ENCODE measurements around the gene FABP1.

Gene FABP1

GRCh38 chr2:88074854-88075292 is 53.0 kb downstream of the FABP1 start (continued):
- no peak for TF ChIP-seq ZNF433 (tag by site-specific recombination; IDR thresholded peaks at IDR 0.05; ENCODE audit: low read depth)
- TF ChIP-seq ZFHX2 (tag by site-specific recombination; conservative IDR thresholded peaks at IDR 0.05) = no peak
- TF ChIP-seq REPIN1 (tag by site-specific recombination; IDR thresholded peaks at IDR 0.05; ENCODE audit: low read depth) = no peak
- TF ChIP-seq ZNF624 (tag by site-specific recombination; IDR thresholded peaks at IDR 0.05) = no peak
- no peak for TF ChIP-seq ZNF48 (tag by site-specific recombination; IDR thresholded peaks at IDR 0.05)
- TF ChIP-seq, protein P1, sequence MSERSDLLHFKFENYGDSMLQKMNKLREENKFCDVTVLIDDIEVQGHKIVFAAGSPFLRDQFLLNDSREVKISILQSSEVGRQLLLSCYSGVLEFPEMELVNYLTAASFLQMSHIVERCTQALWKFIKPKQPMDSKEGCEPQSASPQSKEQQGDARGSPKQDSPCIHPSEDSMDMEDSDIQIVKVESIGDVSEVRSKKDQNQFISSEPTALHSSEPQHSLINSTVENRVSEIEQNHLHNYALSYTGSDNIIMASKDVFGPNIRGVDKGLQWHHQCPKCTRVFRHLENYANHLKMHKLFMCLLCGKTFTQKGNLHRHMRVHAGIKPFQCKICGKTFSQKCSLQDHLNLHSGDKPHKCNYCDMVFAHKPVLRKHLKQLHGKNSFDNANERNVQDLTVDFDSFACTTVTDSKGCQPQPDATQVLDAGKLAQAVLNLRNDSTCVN (tag by site-specific recombination; optimal IDR thresholded peaks at IDR 0.05) = no peak
- TF ChIP-seq ZNF280D (tag by site-specific recombination; IDR thresholded peaks at IDR 0.05) = no peak
- no peak for TF ChIP-seq ZNF692 (tag by site-specific recombination; IDR thresholded peaks at IDR 0.05)

- Histone ChIP-seq H3K27ac (ENCODE audit: extremely low read depth, low read depth, low read length) (no peak overlapping the region), H3K4me3 (ENCODE audit: low read depth, low read length) (no peak overlapping the region), H3K9me3 (ENCODE audit: control insufficient read depth, insufficient read depth, low read depth, low read length) (no peaks in the 10 kb centered on the region), H3K4me1 (ENCODE audit: control insufficient read depth, insufficient read depth, low read length) (no peaks in the 10 kb centered on the region), H3K36me3 (ENCODE audit: control insufficient read depth in 2 of 2, insufficient read depth in 1 of 2, low read length in 2 of 2) (no peaks in the 10 kb centered on the region)
- ChIA-PET POLR2A (no interaction called here), CTCF (no interaction called here)
- TF ChIP-seq ZNF677 (tag by site-specific recombination; IDR thresholded peaks at IDR 0.05) = no peak
- TF ChIP-seq SALL2 (tag by site-specific recombination; IDR thresholded peaks at IDR 0.05; ENCODE audit: borderline replicate concordance) = no peak
- no peak for TF ChIP-seq SP7 (tag by site-specific recombination; IDR thresholded peaks at IDR 0.05)
- TF ChIP-seq INSM2 (tag by site-specific recombination; IDR thresholded peaks at IDR 0.05) = no peak
- TF ChIP-seq ZNF140 (tag by site-specific recombination; IDR thresholded peaks at IDR 0.05) = no peak
- TF ChIP-seq ZNF530 (tag by site-specific recombination; IDR thresholded peaks at IDR 0.05; ENCODE audit: low read depth) = no peak
These were observed 53.7 kb downstream of the FABP1 start for GRCh38 chr2:88074150-88074549.
